H1 (cell line): ENCODE data around the gene CETN2.

Experiments used
- ASH2L ChIP-seq: fragments of 200-600, 300-600 bp; sonication (generic); IDR thresholded peaks from one replicate; pipeline ENCODE4 v1.7.1; 2017; ENCODE audit warnings: low read length
- ATF3 ChIP-seq: IDR thresholded peaks from 2 replicates; pipeline ENCODE4 v1.6.1; 2011; ENCODE audit warnings: low read depth, mild to moderate bottlenecking, low read length; ENCODE audit not compliant: insufficient read depth
- CREB1 ChIP-seq: IDR thresholded peaks from 2 replicates; pipeline ENCODE4 v1.6.1; 2012; ENCODE audit warnings: inconsistent platforms
- CTCF ChIP-seq, 3 experiments: IDR thresholded peaks; 1 replicate in 2 of 3; 2 replicates in 1 of 3; pipeline versions ENCODE4 v1.5.1 to v1.6.1; 2011; ENCODE audit warnings: low read length in 3 of 3, mild to moderate bottlenecking in 3 of 3, inconsistent platforms in 2 of 3, low read depth in 1 of 3, moderate library complexity in 1 of 3; ENCODE audit not compliant: insufficient read depth in 1 of 3; ENCODE audit errors: control extremely low read depth in 1 of 3
- EZH2 ChIP-seq: fragments of 200-600 bp; sonication (generic); IDR thresholded peaks from 2 replicates; pipeline ENCODE4 v1.7.1; 2012; ENCODE audit warnings: low read depth, mild to moderate bottlenecking, moderate library complexity, low read length, inconsistent platforms; ENCODE audit not compliant: severe bottlenecking
- HDAC6 ChIP-seq: IDR thresholded peaks from one replicate; pipeline ENCODE4 v1.7.1; 2012; ENCODE audit warnings: low read depth, mild to moderate bottlenecking, inconsistent platforms, low read length, moderate library complexity
- MAFK ChIP-seq: IDR thresholded peaks from 2 replicates; pipeline ENCODE4 v1.6.1; 2012; ENCODE audit warnings: low read depth, mild to moderate bottlenecking, improper control_type of control experiment, low read length
- POLR2A ChIP-seq, 2 experiments: IDR thresholded peaks; 1 replicate in 1 of 2; 2 replicates in 1 of 2; pipeline ENCODE4 v1.6.1; 2011; ENCODE audit warnings: low read depth in 2 of 2, low read length in 2 of 2, mild to moderate bottlenecking in 2 of 2; ENCODE audit errors: control extremely low read depth in 1 of 2
- TBP ChIP-seq: IDR thresholded peaks from 2 replicates; pipeline ENCODE4 v1.6.1; 2011; ENCODE audit warnings: low read depth, low read length, improper control_type of control experiment
- YY1 ChIP-seq: IDR thresholded peaks from 2 replicates; pipeline ENCODE4 v1.6.1; 2011; ENCODE audit warnings: low read depth, mild to moderate bottlenecking, low read length

GRCh38 chrX:152822383-152823086 lies 8.0 kb downstream of the CETN2 start:
- TF ChIP-seq TBP (no peak), ASH2L (no peak), CTCF (IDR thresholded peaks at IDR 0.05; ENCODE audit: control extremely low read depth in 1 of 3, insufficient read depth in 1 of 3, low read depth in 1 of 3, low read length in 3 of 3) (no peak), HDAC6 (no peak), MAFK (no peak), POLR2A (IDR thresholded peaks at IDR 0.05; ENCODE audit: control extremely low read depth in 1 of 2, low read depth in 2 of 2, low read length in 2 of 2) (no peak), EZH2 (no peak), ATF3 (no peak), YY1 (no peak), CREB1 (no peak)
